Measurements from ENCODE around the gene SORL1-AS1.

Gene SORL1-AS1

GRCh38 chr11:121456816-121457431 lies 4.2 kb upstream of the SORL1-AS1 start:
- H3K9me3 ChIP-seq (replicated peaks; ENCODE audit: control insufficient read depth, insufficient read depth, low read length): no peaks in the 10 kb centered on the region
- H3K27ac ChIP-seq (ENCODE audit: insufficient read depth, low read depth, low read length): no peak overlapping the region
- FAIRE-seq: no peak
- H3K9me1 ChIP-seq (replicated peaks; ENCODE audit: control insufficient read depth, extremely low read depth, insufficient read depth, low read length): no peaks in the 10 kb centered on the region
- BruUV-seq (replicated peaks): no TSS peak
- H3K36me3 ChIP-seq (ENCODE audit: control insufficient read depth in 2 of 2, extremely low read depth in 1 of 2, insufficient read depth in 2 of 2, low read length in 2 of 2): no peaks in the 10 kb centered on the region
- no peak for DNase-seq (ENCODE audit: low read depth, low spot score)
- H3K4me2 ChIP-seq (ENCODE audit: insufficient read depth, low read length): no peak overlapping the region
- no peak overlapping the region for H2AFZ ChIP-seq (ENCODE audit: low read depth, low read length)
- ChIA-PET POLR2A (no interaction called here), CTCF (interaction anchor here (1.0 to 1.6 kb wide), 2 partner anchors 10 to 134 kb away, joined by 4 read pairs; no protein-coding TSS in a partner anchor)
- H4K20me1 ChIP-seq (replicated peaks; ENCODE audit: control insufficient read depth, extremely low read depth, insufficient read depth, low read length): no peaks in the 10 kb centered on the region
- intact Hi-C loops (cut with micrococcal nuclease) (no loop called here), dilution Hi-C loops (cut with MboI; ENCODE audit: extremely low pct_ligation_motif_present, low sequenced_read_pairs) (no loop called here)
- no peak overlapping the region for H3K9ac ChIP-seq (replicated peaks; ENCODE audit: extremely low read depth, insufficient read depth, low read length)
- no peaks in the 10 kb centered on the region for H3K79me2 ChIP-seq (ENCODE audit: control insufficient read depth, insufficient read depth, low read length)
- H3K4me1 ChIP-seq (ENCODE audit: control insufficient read depth, extremely low read depth, insufficient read depth, low read length): no peaks in the 10 kb centered on the region
- TF ChIP-seq GATA2 (IDR thresholded peaks at IDR 0.05; ENCODE audit: insufficient read depth, insufficient read length, low read depth, low read length) (no peak), MYC (IDR thresholded peaks at IDR 0.05; ENCODE audit: low read depth, low read length) (no peak), FOS (IDR thresholded peaks at IDR 0.05; ENCODE audit: borderline replicate concordance, insufficient read depth, low read length) (no peak), POLR2AphosphoS5 (IDR thresholded peaks at IDR 0.05; ENCODE audit: insufficient read depth, low read depth, low read length) (no peak), EZH2 (IDR thresholded peaks at IDR 0.05; ENCODE audit: borderline replicate concordance, low read depth, low read length, severe bottlenecking) (no peak), MAX (IDR thresholded peaks at IDR 0.05; ENCODE audit: insufficient read depth, insufficient read length) (no peak), CTCF (IDR thresholded peaks at IDR 0.05; ENCODE audit: extremely low read depth in 1 of 2, insufficient read depth in 1 of 2, low read depth in 1 of 2, low read length in 2 of 2) (no peak), JUN (IDR thresholded peaks at IDR 0.05; ENCODE audit: borderline replicate concordance, insufficient read depth, insufficient read length, low read depth) (no peak), POLR2A (IDR thresholded peaks at IDR 0.05; ENCODE audit: low read depth, low read length) (no peak)
- no peak overlapping the region for H3K4me3 ChIP-seq (replicated peaks in 1 of 3; ENCODE audit: insufficient read depth in 1 of 3, low read depth in 1 of 3, low read length in 3 of 3)
- H3K27me3 ChIP-seq (ENCODE audit: control insufficient read depth in 2 of 2, insufficient read depth in 2 of 2, low read length in 2 of 2): peaks cover 24 to 26% of the 10 kb centered on the region in 2 experiments
